NCI-H345 treated with DMSO at 0.1 percent for 48 hours (cell line): Measurements from ENCODE around the gene ZRANB1.

Experiments used
- DNase-seq: peaks from one replicate; lab custom pipeline; 2025; ENCODE audit not compliant: unreplicated experiment; lab: John Stamatoyannopoulos, UW

Gene ZRANB1

DNA sequence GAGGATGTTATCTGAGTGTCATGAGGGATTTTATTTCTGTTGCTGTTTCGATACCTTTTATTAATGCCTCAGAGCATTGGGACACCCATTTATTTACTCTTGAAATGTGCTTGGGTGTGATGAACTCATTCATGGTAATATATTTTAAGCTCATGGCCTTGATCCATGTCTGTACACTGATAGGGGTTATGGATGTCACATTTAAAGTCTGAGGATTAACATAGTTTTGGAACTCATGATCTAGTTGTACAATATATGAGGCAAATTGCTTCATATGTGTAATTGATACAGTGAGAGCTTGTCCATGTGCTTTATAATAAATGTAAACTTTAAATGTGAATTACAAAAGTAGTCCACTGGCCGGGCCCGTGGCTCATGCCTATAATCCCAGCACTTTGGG lies 23.0 kb upstream of the ZRANB1 start:
- no peak for DNase-seq

DNA sequence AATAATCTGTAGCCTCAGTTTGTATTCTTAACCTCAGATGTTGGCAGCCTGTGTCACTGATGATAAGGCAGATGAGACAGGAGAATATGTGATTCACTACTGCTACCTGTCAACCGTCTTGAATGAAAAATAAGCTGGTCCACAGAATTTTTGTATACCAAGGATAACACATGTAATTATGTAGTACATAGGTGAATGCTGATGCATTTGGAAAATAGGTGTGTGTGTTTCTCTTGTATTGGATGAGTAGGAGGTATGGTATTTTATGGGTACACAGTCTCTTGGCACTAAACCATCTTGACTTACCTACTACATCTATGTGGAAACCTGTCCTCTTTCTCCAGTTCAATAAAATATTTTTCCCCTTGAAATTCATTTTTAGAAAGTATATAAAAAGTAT lies 20.7 kb upstream of the ZRANB1 start:
- no peak for DNase-seq

DNA sequence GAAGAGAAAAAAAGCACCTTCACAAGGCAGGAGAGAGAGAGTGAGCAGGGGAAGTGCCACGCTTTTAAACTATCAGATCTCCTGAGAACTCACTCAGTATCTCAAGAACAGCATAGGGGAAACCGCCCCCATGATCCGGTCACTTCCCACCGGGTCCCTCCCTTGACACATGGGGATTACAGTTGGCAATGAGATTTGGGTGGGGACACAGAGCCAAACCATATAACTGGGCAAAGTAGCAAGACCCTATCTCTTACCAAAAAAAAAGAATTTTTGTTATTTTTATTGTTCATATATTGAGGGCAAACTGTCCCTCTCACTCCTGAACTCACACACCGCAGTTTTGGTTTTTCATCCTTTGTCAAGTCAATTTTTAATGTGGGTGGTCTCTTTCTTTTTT lies 18.2 kb upstream of the ZRANB1 start:
- DNase-seq = no peak

DNA sequence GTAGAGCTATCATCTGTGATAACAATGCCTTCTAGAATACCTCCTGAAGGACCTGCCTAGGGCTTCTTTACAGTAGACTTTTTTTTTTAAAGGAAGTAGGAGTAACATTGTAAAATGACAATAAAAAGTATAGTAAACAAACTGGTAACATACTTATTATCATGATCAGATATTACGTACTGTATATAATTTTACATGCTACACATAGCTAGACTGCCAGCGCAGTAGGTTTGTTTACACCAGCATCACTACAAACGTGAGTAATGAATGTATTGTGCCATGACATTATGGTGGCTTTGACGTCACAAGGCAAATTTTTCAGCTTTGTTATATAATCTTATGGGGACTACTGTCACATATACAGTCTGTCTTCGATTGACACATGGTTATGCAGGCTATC lies 15.4 kb upstream of the ZRANB1 start:
- DNase-seq = no peak

DNA sequence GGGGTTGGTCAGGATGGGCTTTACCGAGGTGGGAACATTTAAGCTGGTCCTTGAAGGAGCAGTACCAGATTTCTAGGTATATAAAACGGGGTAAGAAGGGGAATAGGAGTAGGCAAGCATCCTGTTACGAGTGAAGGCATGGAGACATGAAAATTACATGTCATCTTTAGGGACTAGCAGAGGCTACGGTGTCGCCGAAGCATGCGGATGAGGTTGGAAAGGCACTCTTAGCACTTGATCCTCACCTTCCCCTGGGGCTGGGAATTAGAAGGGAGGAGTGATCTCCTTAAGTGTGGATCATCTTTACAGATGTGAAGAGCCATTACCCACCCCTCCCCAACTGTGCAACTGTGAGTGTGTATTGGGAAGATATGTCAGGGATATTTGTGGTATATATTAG lies 13.8 kb upstream of the ZRANB1 start:
- no peak for DNase-seq

DNA sequence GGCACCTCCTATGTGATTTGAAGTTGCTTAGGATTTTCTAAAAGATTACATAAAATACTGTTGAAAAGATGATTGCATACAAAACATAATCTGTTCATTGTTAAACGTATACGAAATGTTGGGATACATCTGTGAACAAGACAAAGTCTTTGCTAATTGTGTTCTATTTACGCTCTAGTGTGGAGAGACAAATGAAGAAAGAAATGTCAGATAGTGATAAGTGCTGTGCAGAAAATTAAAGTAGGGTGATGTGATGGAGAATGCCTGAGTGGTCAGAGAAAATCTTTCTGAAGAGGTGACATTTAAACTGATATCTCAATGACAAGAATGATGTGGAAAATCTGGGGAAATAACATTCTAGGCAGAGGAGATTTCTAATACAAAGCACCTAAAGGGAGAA lies 13.4 kb upstream of the ZRANB1 start:
- no peak for DNase-seq

DNA sequence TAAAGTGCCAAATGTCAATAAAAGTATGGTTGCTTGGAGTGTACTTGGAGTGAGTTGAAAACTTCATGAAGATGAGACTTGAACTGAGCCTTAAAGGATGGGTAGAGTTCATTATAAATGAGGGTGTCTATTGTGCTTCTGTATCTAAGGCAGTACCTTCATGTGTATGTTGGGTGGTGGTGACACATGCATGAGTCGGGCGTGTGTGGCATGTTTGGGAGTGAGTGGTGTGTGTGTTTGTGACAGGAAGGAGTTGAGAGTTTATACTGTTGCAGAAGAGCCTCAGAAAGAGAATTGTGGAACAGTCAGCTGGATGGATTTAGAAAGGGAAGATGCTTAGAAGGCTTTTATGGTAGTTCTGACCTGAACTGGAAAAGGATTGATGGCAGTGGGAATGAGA lies 6.0 kb upstream of the ZRANB1 start:
- no peak for DNase-seq

DNA sequence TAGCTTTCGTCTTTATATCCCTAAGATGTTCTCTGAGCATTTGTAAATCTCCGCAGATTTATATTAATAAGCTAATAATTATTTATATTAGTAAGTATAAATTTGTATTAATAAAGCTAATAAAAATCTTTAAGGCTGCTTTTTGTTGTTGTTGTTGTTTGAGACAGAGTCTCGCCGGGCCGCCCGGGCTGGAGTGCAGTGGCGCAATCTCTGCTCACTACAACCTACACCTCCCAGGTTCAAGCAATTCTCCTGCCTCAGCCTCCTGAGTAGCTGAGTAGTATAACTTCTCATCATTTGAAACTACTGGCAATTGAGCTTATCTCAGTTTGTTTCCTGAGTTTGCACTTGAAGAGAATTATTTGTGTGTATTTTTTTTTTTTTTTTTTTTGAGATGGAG lies 5.1 kb upstream of the ZRANB1 start:
- DNase-seq = no peak

DNA sequence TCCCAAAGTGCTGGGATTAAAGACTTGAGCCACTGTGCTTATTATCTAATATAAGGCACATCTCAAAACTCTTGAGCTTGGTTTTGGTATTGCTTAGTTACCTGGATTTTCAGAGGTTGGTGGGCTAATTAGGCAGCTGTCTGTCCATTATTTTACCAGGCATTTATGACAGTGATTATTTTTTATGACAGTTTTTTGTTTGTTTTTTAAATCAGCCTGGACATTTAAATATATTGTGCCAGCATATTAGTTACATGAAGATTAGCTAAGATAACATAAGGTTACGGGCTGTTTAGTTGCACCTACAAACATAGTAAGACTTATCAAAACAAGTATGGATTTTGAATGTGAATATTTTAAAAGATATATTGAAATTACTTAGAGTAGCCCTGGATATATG lies 2.6 kb upstream of the ZRANB1 start:
- no peak for DNase-seq

DNA sequence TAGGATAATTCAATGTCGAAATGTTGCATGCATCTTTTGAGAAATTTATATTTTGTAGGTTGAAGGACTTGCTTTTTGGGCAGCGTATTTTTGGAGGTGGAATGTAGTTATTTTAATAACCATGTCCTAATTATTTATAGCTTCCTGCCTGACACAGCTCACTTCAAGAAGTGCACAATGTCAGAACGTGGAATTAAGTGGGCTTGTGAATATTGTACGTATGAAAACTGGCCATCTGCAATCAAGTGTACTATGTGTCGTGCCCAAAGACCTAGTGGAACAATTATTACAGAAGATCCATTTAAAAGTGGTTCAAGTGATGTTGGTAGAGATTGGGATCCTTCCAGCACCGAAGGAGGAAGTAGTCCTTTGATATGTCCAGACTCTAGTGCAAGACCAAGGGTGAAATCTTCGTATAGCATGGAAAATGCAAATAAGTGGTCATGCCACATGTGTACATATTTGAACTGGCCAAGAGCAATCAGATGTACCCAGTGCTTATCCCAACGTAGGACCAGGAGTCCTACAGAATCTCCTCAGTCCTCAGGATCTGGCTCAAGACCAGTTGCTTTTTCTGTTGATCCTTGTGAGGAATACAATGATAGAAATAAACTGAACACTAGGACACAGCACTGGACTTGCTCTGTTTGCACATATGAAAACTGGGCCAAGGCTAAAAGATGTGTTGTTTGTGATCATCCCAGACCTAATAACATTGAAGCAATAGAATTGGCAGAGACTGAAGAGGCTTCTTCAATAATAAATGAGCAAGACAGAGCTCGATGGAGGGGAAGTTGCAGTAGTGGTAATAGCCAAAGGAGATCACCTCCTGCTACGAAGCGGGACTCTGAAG lies 620 bp downstream of the ZRANB1 start:
- DNase-seq = no peak

DNA sequence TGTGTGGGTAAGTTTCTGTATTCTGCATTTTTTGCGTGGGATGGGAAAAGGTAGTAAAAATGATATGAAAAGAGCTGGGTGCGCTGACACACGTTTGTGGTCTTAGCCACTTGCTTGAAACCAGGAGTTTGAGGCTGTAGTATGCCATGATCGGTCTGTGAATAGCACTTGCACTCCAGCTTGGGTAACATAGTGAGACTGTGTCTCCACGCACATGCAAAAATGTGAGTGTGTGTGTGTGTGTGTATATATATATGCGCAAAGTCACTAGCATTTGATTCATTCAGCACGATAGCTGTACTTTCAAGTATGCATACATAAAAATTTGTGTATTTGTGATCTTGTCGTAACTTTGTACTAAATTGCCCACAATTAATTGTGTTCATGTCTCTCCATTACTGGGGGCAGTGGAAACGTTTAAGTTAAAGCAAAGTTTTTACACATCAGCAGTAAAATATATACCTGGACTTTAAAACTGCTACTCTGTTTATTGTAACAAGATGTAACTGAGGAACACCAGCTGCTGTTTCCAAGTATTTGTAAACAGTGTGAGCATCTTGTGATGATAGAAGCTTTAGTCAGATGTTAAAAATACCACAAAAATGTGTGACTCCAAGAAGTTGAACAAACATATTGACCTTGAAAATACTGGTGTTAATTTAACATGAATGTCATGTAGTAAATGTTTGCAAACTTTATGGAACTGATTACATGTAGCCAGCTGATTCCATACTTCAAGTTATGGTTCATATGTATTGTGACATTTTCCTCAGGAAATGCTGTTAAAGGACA lies 1.6 kb downstream of the ZRANB1 start:
- DNase-seq = no peak

DNA sequence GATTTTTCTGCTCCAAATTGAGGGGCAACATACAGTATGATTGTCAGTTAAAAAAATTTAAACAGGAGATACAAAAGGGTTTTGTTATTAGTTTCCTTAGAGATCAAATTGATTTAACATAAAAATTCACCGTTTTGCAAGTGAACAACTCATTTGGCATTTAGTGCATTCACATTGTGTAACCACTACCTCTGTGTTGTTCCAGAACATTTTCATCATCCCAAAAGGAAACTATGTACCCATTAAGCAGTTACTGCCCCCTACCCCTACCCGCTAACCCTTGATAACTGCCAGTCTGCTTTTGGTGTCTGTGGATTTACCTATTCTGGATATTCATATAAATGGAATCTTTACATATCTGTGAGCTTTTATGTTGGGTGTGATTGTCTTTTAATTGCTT lies 3.1 kb downstream of the ZRANB1 start:
- DNase-seq = no peak

DNA sequence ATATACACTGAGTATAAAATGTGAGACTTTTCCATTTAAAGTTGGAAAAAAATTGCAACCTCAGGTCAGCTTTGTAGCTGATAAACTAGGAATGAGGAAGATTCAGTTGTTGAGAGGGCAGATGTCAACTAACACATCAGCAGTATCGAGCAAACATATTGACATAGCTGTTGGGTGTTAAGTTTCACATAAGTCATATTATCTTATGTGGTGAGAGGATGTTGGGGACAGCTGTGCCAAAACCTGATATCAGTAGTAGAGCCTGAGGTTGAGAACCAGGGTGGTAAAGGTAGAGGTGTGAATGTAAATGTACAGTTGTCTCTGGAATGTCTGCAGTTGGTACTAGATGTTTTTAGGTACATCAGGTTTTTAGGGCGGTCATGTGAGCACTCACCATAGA lies 5.0 kb downstream of the ZRANB1 start:
- DNase-seq = peak; percentile 7

DNA sequence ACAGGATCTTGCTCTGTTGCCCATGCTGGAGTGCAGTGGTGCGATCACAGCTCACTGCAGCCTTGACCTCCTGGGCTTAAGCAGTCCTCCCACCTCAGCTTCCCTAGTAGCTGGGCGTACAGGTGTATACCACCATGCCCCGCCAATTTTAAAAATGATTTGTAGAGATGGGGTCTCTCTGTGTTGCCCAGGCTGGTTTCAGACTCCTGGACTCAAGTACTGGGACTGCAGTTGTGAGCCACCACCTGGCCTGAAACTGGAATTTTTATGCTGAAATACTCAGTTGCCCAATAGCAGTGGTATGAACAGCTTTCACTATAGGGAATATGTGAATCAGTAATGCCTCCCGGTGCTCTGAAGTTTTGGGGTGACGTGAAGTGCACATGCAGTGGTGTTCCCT lies 7.6 kb downstream of the ZRANB1 start:
- DNase-seq = no peak

DNA sequence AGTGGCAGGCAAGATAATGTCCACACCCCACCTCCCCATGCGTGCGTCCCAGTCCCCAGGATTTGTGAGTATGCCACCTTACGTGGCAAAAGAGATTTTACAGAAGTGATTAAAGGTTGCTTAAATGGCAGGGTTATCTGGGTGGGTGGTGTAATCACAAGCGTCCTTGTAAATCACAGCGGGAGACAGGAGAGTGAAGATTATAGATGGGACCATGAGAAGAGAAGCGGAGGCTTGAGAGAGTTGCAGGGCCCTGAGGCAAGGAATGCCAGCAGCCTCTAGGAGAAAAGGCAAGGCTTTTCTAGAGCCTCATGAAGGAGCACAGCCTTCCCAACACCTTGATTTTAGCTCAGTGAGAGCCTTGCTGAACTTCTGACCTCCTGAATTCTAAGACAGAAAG lies 10.2 kb downstream of the ZRANB1 start:
- no peak for DNase-seq

DNA sequence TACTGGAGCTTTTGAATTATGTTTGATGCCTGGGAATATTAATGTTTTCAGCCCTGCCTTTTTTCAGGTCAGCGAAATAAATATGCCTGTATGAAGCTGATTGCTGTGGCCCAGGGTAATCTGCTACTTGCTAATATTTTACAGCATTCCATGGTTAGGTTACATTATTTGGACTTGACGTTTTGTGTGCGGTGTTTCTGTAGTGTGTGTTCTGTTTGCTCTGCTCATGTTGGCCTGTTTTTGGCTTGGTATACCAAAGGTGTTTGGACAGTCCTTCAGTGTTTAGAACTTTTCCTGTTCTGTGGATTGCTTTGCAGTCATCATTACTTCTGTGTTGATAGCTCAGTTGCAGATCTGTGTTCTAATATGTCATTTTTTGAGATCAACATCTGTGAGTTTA lies 11.5 kb downstream of the ZRANB1 start:
- DNase-seq = no peak

DNA sequence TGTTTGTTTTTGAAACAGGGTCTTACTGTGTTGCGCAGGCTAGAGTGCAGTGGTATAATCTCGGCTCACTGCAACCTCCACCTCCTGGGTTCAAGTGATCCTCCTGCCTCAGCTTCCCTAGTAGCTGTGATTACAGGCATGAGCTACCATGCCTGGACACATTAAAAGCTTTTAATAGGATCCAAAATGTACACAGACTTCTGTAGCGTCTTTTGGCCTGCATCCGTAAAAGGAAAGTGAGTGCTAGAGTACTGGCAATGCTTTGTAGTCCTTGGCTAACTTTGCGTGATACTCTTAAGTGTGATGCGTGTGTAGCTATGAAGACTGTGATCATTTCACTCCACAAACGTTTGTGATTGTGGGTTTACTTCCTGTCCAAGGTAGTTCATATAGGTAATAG lies 13.3 kb downstream of the ZRANB1 start:
- DNase-seq = no peak

DNA sequence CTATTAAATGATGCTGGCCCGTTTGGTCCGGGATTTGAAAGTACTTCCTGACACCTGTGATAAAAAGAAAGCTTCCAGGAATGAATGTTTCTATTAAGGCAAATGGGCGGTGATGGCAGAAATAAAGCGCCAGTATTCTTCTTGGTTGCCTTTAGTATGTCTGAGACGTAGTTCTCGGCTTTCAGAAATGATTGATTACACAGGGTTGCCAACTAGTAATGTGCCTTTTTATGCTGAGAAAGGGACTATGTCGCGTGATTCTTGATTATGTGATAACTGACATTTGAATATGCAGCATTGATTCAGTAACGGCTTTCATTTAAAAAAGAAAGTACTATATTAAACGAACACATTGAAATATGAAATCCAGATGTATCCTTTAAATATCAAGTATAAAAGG lies 13.9 kb downstream of the ZRANB1 start:
- no peak for DNase-seq

DNA sequence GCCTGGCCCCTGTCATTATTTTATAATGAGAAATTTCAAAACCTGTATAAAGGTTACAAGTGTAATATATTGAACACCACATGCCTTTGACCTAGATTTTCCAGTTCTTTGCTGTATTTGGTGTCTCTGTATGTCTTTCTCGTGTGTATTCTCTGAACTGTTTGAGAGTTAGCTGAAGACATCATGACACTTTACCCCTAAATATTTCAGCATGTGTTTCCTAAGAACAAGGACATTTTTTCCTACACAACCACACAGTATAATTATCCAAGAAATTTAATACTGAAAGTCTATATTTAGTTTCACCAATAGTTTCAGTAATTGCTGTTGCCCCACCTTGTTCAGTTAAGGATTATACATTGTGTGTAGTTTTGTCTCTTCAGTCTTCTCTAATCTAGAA lies 14.8 kb downstream of the ZRANB1 start:
- no peak for DNase-seq

DNA sequence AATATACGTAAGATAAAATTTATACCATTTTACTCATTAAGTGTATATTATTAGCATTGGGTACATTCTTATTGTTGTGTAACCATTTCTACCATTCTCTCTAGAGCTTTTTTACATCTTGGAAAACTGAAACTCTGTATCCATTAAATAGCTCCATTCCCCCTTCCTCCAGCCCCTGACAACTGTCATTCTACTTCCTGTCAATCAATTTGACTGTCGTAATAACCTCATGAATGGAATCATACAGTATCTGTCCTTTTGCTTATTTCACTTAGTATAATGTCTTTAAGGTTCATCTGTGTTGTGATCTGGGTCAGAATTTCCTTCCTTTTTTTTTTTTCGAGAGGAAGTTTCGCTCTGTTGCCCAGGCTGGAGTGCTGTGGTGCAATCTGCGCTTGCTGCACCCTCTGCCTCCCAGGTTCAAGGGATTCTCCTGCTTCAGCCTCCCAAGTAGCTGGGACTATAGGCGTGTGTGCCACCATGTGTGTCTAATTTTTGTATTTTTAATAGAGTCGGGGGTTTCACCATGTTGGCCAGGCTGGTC lies 15.6 kb downstream of the ZRANB1 start:
- DNase-seq = no peak

DNA sequence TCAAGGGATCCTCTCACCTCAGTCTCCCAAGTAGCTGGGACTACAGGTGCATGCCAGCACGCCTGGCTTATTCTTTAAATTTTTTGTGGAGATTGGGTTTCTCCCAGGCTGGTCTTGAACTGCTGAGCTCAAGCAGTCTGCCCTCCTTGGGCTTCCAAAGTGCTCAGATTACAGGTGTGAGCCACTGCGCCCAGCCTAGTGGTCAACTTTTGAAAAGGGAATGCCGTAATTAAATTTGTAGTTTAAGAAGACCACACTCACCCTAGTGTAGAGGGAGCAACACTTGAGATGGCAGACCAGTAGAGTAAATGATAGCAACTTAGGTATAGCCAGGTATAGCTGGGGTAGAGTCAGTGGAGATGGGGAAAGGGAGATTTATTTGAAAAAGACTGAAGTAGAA lies 17.6 kb downstream of the ZRANB1 start:
- no peak for DNase-seq

DNA sequence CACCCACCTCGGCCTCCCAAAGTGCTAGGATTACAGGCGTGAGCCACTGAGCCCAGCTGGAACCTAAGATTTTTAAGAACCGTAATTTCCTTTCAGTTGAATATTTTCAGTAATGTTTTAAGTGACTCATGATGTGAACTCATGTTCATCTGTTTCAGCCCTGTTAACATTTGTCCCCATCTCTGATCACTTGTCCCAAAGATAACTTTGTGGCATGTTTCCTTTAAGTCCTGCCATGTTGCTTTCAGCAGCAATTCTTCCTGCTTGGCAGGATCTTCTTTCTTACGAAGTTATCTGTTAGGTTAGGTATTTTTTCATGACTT lies 19.3 kb downstream of the ZRANB1 start:
- no peak for DNase-seq
